Ishikawa (cell line): ENCODE data around the gene CDK6.

ENCODE experiments used
- CREB1 ChIP-seq: IDR thresholded peaks from 2 replicates; pipeline ENCODE4 v1.6.1; 2012; ENCODE audit warnings: low read depth
- EP300 ChIP-seq: IDR thresholded peaks from 2 replicates; pipeline ENCODE4 v1.6.1; 2012; ENCODE audit warnings: borderline replicate concordance
- RAD21 ChIP-seq: IDR thresholded peaks from 2 replicates; pipeline ENCODE4 v1.6.1; 2012; ENCODE audit warnings: low read depth

GRCh38 chr7:92874567-92874966 is 38.2 kb upstream of the CDK6 start:
- TF ChIP-seq CREB1, result no peak
- TF ChIP-seq EP300, result no peak
- no peak for TF ChIP-seq RAD21
